ENCODE data around the gene GNAT1. TPM values are rescaled to one million over a fixed set of nuclear protein-coding genes. Genes with fewer than 3 reads are reported as not detected.

GNAT1 gene
- total and polyA plus RNA-seq, 9 donors = not detected

- TF ChIP-seq POLR2A (IDR thresholded peaks at IDR 0.05) (no peak), EP300 (IDR thresholded peaks at IDR 0.05) (no peak), CTCF (IDR thresholded peaks at IDR 0.05) (no peak)
- Histone ChIP-seq H3K36me3 (no peaks in the 10 kb centered on the region), H3K4me3 (no peak overlapping the region), H3K27ac (no peak overlapping the region), H3K4me1 (ENCODE audit: insufficient read depth) (no peaks in the 10 kb centered on the region), H3K9me3 (no peaks in the 10 kb centered on the region), H3K27me3 (no peaks in the 10 kb centered on the region)
- WGBS, 3 donors = 92 to 94% (median 94%) methylated on average over 21 of the region's 21 CpGs
- no peak for DNase-seq
- intact Hi-C loops (cut with DNase I) = loop anchor here in 1 of 4 donors (5.0 kb wide), 1 partner anchor 1483 kb away; no protein-coding TSS in a partner anchor
Observed at GRCh38 chr3:50184242-50184978, 7.0 kb upstream of the GNAT1 start.

GRCh38 chr3:50185230-50185629, 6.2 kb upstream of the GNAT1 start:
- H3K36me3 ChIP-seq = no peaks in the 10 kb centered on the region
- H3K9me3 ChIP-seq = no peaks in the 10 kb centered on the region
- TF ChIP-seq CTCF (IDR thresholded peaks at IDR 0.05) (no peak), POLR2A (IDR thresholded peaks at IDR 0.05) (no peak), EP300 (IDR thresholded peaks at IDR 0.05) (no peak)
- H3K4me3 ChIP-seq = no peak overlapping the region
- DNase-seq = no peak
- intact Hi-C loops (cut with DNase I) = no loop called here
- no peaks in the 10 kb centered on the region for H3K27me3 ChIP-seq
- H3K4me1 ChIP-seq (ENCODE audit: insufficient read depth) = no peaks in the 10 kb centered on the region
- H3K27ac ChIP-seq = no peak overlapping the region
- 93 to 97% methylated on average over 4 of the region's 4 CpGs; no CpG with 5 or more reads in 1 of the 3 donors for WGBS, 3 donors

GRCh38 chr3:50186096-50186495, 5.3 kb upstream of the GNAT1 start:
- no peak for TF ChIP-seq POLR2A (IDR thresholded peaks at IDR 0.05)
- TF ChIP-seq CTCF (IDR thresholded peaks at IDR 0.05) = no peak
- no peak for TF ChIP-seq EP300 (IDR thresholded peaks at IDR 0.05)
- intact Hi-C loops (cut with DNase I) = no loop called here
- no peak for DNase-seq
- H3K27ac ChIP-seq = no peak overlapping the region
- 94 to 95% (median 95%) methylated on average over 10 of the region's 10 CpGs for WGBS, 3 donors
- no peaks in the 10 kb centered on the region for H3K9me3 ChIP-seq
- H3K4me1 ChIP-seq (ENCODE audit: insufficient read depth) = no peaks in the 10 kb centered on the region
- H3K4me3 ChIP-seq = no peak overlapping the region
- no peaks in the 10 kb centered on the region for H3K36me3 ChIP-seq
- no peaks in the 10 kb centered on the region for H3K27me3 ChIP-seq

GRCh38 chr3:50187750-50188149, 3.7 kb upstream of the GNAT1 start:
- H3K4me1 ChIP-seq (ENCODE audit: insufficient read depth) = no peaks in the 10 kb centered on the region
- no peak overlapping the region for H3K4me3 ChIP-seq
- H3K27ac ChIP-seq = no peak overlapping the region
- WGBS, 3 donors = 92 to 94% (median 93%) methylated on average over 19 of the region's 19 CpGs
- H3K36me3 ChIP-seq = no peaks in the 10 kb centered on the region
- no peaks in the 10 kb centered on the region for H3K9me3 ChIP-seq
- TF ChIP-seq EP300 (IDR thresholded peaks at IDR 0.05) (no peak), POLR2A (IDR thresholded peaks at IDR 0.05) (no peak), CTCF (IDR thresholded peaks at IDR 0.05) (no peak)
- no peaks in the 10 kb centered on the region for H3K27me3 ChIP-seq
- intact Hi-C loops (cut with DNase I) = loop anchor here in 2 of 4 donors (2.0 kb wide), 1 partner anchor 65 kb away; no protein-coding TSS in a partner anchor
- no peak for DNase-seq

Measured in ovary (tissue), 9 donors.